Activated naive CD8-positive, alpha-beta T cell (primary cell): ENCODE data around the gene TRIM60.
"Not testable (repeated sequence)": the region's sequence is repeated elsewhere in the genome, so short reads cannot be mapped to it uniquely, and the experiment has no call there.

ENCODE experiments used
- H3K27ac Mint-ChIP-seq: one replicate; pipeline ENCODE4 v1.8.0; 2021; ENCODE audit warnings: mixed read lengths
- H3K27me3 Mint-ChIP-seq: one replicate; pipeline ENCODE4 v1.8.0; 2021; ENCODE audit warnings: mixed read lengths
- H3K36me3 Mint-ChIP-seq: one replicate; pipeline ENCODE4 v1.8.0; 2021; ENCODE audit warnings: mixed read lengths
- H3K4me1 Mint-ChIP-seq: one replicate; pipeline ENCODE4 v1.8.0; 2021; ENCODE audit warnings: low read depth, mixed read lengths
- H3K4me3 Mint-ChIP-seq: one replicate; pipeline ENCODE4 v1.8.0; 2021; ENCODE audit warnings: mild to moderate bottlenecking, mixed read lengths
- H3K9me3 Mint-ChIP-seq: one replicate; pipeline ENCODE4 v1.8.0; 2021; ENCODE audit warnings: low read depth, mixed read lengths

The TRIM60 gene

GRCh38 chr4:165031436-165032211 is at the start of gene TRIM60:
TSS of gene TRIM60 (plus strand) at chr4:165031999. CDS start at chr4:165040073, 8,074 bp downstream.
- Mint-ChIP-seq H3K9me3 (no peaks in the 10 kb centered on the region), H3K27ac (no peak within 1 kb of the TSS)

GRCh38 chr4:164989471-164989870 is 42.3 kb upstream of the TRIM60 start:
- Mint-ChIP-seq H3K4me1 (no peaks in the 10 kb centered on the region), H3K27ac (no peak overlapping the region), H3K4me3 (no peak overlapping the region), H3K9me3 (no peaks in the 10 kb centered on the region), H3K27me3 (peaks cover 8% of the 10 kb centered on the region), H3K36me3 (no peaks in the 10 kb centered on the region)

More at GRCh38 chr4:165031436-165032211, at the start of gene TRIM60:
- Mint-ChIP-seq H3K4me1 (no peaks in the 10 kb centered on the region), H3K4me3 (no peak within 1 kb of the TSS), H3K27me3 (peaks cover 3% of the 10 kb centered on the region), H3K36me3 (no peaks in the 10 kb centered on the region)

GRCh38 chr4:164990786-164991185 is 41.0 kb upstream of the TRIM60 start:
- not testable (repeated sequence) for H3K4me3 Mint-ChIP-seq, H3K4me1 Mint-ChIP-seq, H3K36me3 Mint-ChIP-seq, H3K27ac Mint-ChIP-seq, H3K9me3 Mint-ChIP-seq
- peaks cover 12% of the 10 kb centered on the region for H3K27me3 Mint-ChIP-seq

GRCh38 chr4:164996123-164996522 is 35.7 kb upstream of the TRIM60 start:
- H3K36me3 Mint-ChIP-seq, H3K4me1 Mint-ChIP-seq, H3K9me3 Mint-ChIP-seq, H3K4me3 Mint-ChIP-seq, H3K27ac Mint-ChIP-seq: not testable (repeated sequence)
- H3K27me3 Mint-ChIP-seq, result peaks cover 12% of the 10 kb centered on the region

- Mint-ChIP-seq H3K36me3 (no peaks in the 10 kb centered on the region), H3K4me1 (no peaks in the 10 kb centered on the region), H3K4me3 (no peak overlapping the region)
These were observed 34.5 kb upstream of the TRIM60 start for GRCh38 chr4:164997324-164997723.

GRCh38 chr4:164997941-164998340 is 33.9 kb upstream of the TRIM60 start:
- no peak overlapping the region for H3K27ac Mint-ChIP-seq
- H3K9me3 Mint-ChIP-seq, result no peaks in the 10 kb centered on the region
- H3K4me3 Mint-ChIP-seq, result no peak overlapping the region
- no peaks in the 10 kb centered on the region for H3K36me3 Mint-ChIP-seq
- peaks cover 10% of the 10 kb centered on the region for H3K27me3 Mint-ChIP-seq
- no peaks in the 10 kb centered on the region for H3K4me1 Mint-ChIP-seq

More at GRCh38 chr4:164997324-164997723, 34.5 kb upstream of the TRIM60 start:
- peaks cover 8% of the 10 kb centered on the region for H3K27me3 Mint-ChIP-seq
- no peak overlapping the region for H3K27ac Mint-ChIP-seq
- no peaks in the 10 kb centered on the region for H3K9me3 Mint-ChIP-seq

GRCh38 chr4:164998526-164999080 is 33.2 kb upstream of the TRIM60 start:
- H3K27ac Mint-ChIP-seq, H3K9me3 Mint-ChIP-seq, H3K27me3 Mint-ChIP-seq, H3K36me3 Mint-ChIP-seq, H3K4me3 Mint-ChIP-seq, H3K4me1 Mint-ChIP-seq: not testable (repeated sequence)

GRCh38 chr4:165001957-165002356 is 29.8 kb upstream of the TRIM60 start:
- not testable (repeated sequence) for H3K36me3 Mint-ChIP-seq, H3K4me3 Mint-ChIP-seq, H3K27me3 Mint-ChIP-seq, H3K27ac Mint-ChIP-seq, H3K9me3 Mint-ChIP-seq, H3K4me1 Mint-ChIP-seq

GRCh38 chr4:165005352-165005925 is 26.4 kb upstream of the TRIM60 start:
- Mint-ChIP-seq H3K9me3 (no peaks in the 10 kb centered on the region), H3K27me3 (peaks cover 6% of the 10 kb centered on the region), H3K4me3 (no peak overlapping the region), H3K36me3 (no peaks in the 10 kb centered on the region), H3K27ac (no peak overlapping the region), H3K4me1 (peaks cover 7% of the 10 kb centered on the region)

- Mint-ChIP-seq H3K9me3 (no peaks in the 10 kb centered on the region), H3K36me3 (no peaks in the 10 kb centered on the region), H3K27me3 (peaks cover 6% of the 10 kb centered on the region), H3K4me3 (no peak overlapping the region), H3K27ac (no peak overlapping the region), H3K4me1 (peaks cover 7% of the 10 kb centered on the region)
These were observed 25.3 kb upstream of the TRIM60 start for GRCh38 chr4:165006456-165006855.

GRCh38 chr4:165006886-165007285 is 24.9 kb upstream of the TRIM60 start:
- Mint-ChIP-seq H3K36me3 (no peaks in the 10 kb centered on the region), H3K4me1 (peaks cover 7% of the 10 kb centered on the region), H3K27ac (no peak overlapping the region), H3K4me3 (no peak overlapping the region), H3K9me3 (no peaks in the 10 kb centered on the region), H3K27me3 (peaks cover 6% of the 10 kb centered on the region)

- peaks cover 7% of the 10 kb centered on the region for H3K4me1 Mint-ChIP-seq
- no peaks in the 10 kb centered on the region for H3K9me3 Mint-ChIP-seq
- no peak overlapping the region for H3K4me3 Mint-ChIP-seq
- peaks cover 8% of the 10 kb centered on the region for H3K27me3 Mint-ChIP-seq
- H3K36me3 Mint-ChIP-seq, result no peaks in the 10 kb centered on the region
- H3K27ac Mint-ChIP-seq, result no peak overlapping the region
These were observed 22.1 kb upstream of the TRIM60 start for GRCh38 chr4:165009493-165010227.

- Mint-ChIP-seq H3K27ac (no peak overlapping the region), H3K36me3 (no peaks in the 10 kb centered on the region), H3K4me3 (no peak overlapping the region), H3K27me3 (peaks cover 5% of the 10 kb centered on the region), H3K4me1 (peaks cover 7% of the 10 kb centered on the region), H3K9me3 (no peaks in the 10 kb centered on the region)
These were observed 21.3 kb upstream of the TRIM60 start for GRCh38 chr4:165010487-165010886.

GRCh38 chr4:165010991-165011390 is 20.8 kb upstream of the TRIM60 start:
- no peaks in the 10 kb centered on the region for H3K9me3 Mint-ChIP-seq
- no peak overlapping the region for H3K27ac Mint-ChIP-seq
- H3K4me1 Mint-ChIP-seq, result peaks cover 7% of the 10 kb centered on the region
- peaks cover 5% of the 10 kb centered on the region for H3K27me3 Mint-ChIP-seq
- H3K4me3 Mint-ChIP-seq, result no peak overlapping the region
- H3K36me3 Mint-ChIP-seq, result no peaks in the 10 kb centered on the region

- Mint-ChIP-seq H3K36me3 (no peaks in the 10 kb centered on the region), H3K27ac (no peak overlapping the region), H3K4me1 (peaks cover 7% of the 10 kb centered on the region), H3K4me3 (no peak overlapping the region), H3K9me3 (no peaks in the 10 kb centered on the region), H3K27me3 (peaks cover 4% of the 10 kb centered on the region)
These were observed 20.4 kb upstream of the TRIM60 start for GRCh38 chr4:165011403-165011802.
